Embryonic facial prominence (tissue), 1 donor: ENCODE results near the gene DYNLL1.
"Not testable (repeated sequence)": the region's sequence is repeated elsewhere in the genome, so short reads cannot be mapped to it uniquely, and the experiment has no call there.

ENCODE experiments used
- DNase-seq: peaks from one replicate; pipeline ENCODE4 v3.0.0-alpha.2; 2016; ENCODE audit errors: extremely low spot score

DYNLL1 gene

GRCh38 chr12:120515496-120515895 lies 19.6 kb downstream of the DYNLL1 start:
- no peak for DNase-seq

- DNase-seq = not testable (repeated sequence)
These were observed 23.4 kb downstream of the DYNLL1 start for GRCh38 chr12:120519324-120519723.

- DNase-seq = no peak
These were observed 26.7 kb downstream of the DYNLL1 start for GRCh38 chr12:120522568-120522967.

GRCh38 chr12:120528861-120529525 lies 33.1 kb downstream of the DYNLL1 start, which contains the start of gene COQ5:
TSS of gene COQ5 (minus strand) at chr12:120529158. CDS start at chr12:120529141, 17 bp downstream.
- DNase-seq = peak; percentile 92

GRCh38 chr12:120529641-120530417 lies 33.9 kb downstream of the DYNLL1 start:
- peak; percentile 24 for DNase-seq

- not testable (repeated sequence) for DNase-seq
These were observed 34.5 kb downstream of the DYNLL1 start for GRCh38 chr12:120530418-120530761.

GRCh38 chr12:120532701-120533238 lies 36.9 kb downstream of the DYNLL1 start:
- no peak for DNase-seq

GRCh38 chr12:120534203-120534702 lies 38.3 kb downstream of the DYNLL1 start, which contains the start of gene RNF10:
TSS of gene RNF10 (plus strand) at chr12:120534356. CDS start at chr12:120534812, 456 bp downstream.
- DNase-seq = peak; percentile 88

GRCh38 chr12:120534703-120535655 lies 39.1 kb downstream of the DYNLL1 start:
- DNase-seq = no peak

GRCh38 chr12:120536064-120536791 lies 40.3 kb downstream of the DYNLL1 start:
- no peak for DNase-seq

GRCh38 chr12:120537856-120538220 lies 41.9 kb downstream of the DYNLL1 start:
- no peak for DNase-seq

- no peak for DNase-seq
These were observed 42.6 kb downstream of the DYNLL1 start for GRCh38 chr12:120538281-120539156.

GRCh38 chr12:120539303-120539702 lies 43.4 kb downstream of the DYNLL1 start:
- no peak for DNase-seq

GRCh38 chr12:120540445-120540844 lies 44.5 kb downstream of the DYNLL1 start:
- DNase-seq = no peak

GRCh38 chr12:120542166-120542565 lies 46.3 kb downstream of the DYNLL1 start:
- no peak for DNase-seq

- no peak for DNase-seq
These were observed 48.8 kb downstream of the DYNLL1 start for GRCh38 chr12:120544691-120545090.

GRCh38 chr12:120546050-120546386 lies 50.1 kb downstream of the DYNLL1 start:
- DNase-seq = no peak
